IPS-20b (cell line): ENCODE data around the gene SORL1-AS1.

Experiments
- H3K27ac ChIP-seq: one replicate; pipeline ENCODE4 v1.5.1; 2013; ENCODE audit warnings: low read length
- H3K27me3 ChIP-seq: 2 replicates; pipeline ENCODE4 v1.6.1; 2013; ENCODE audit warnings: mild to moderate bottlenecking, low read length, inconsistent platforms; ENCODE audit not compliant: insufficient read depth
- H3K36me3 ChIP-seq: 2 replicates; pipeline ENCODE4 v1.6.1; 2013; ENCODE audit warnings: low read depth, mild to moderate bottlenecking, inconsistent platforms, low read length, moderate library complexity; ENCODE audit not compliant: insufficient read depth
- H3K4me1 ChIP-seq: 2 replicates; pipeline ENCODE4 v1.6.1; 2013; ENCODE audit warnings: mild to moderate bottlenecking, control low read depth, inconsistent platforms, low read length, moderate library complexity; ENCODE audit not compliant: insufficient read depth
- H3K4me3 ChIP-seq: 2 replicates; pipeline ENCODE4 v1.5.1; 2013; ENCODE audit warnings: mild to moderate bottlenecking, low read length, inconsistent platforms
- H3K9ac ChIP-seq: 2 replicates; pipeline ENCODE4 v1.6.1; 2013; ENCODE audit warnings: low read depth, mild to moderate bottlenecking, inconsistent platforms, low read length, moderate library complexity
- H3K9me3 ChIP-seq: 2 replicates; pipeline ENCODE4 v1.6.1; 2013; ENCODE audit warnings: mild to moderate bottlenecking, low read depth, low read length, inconsistent platforms; ENCODE audit not compliant: insufficient read depth

SORL1-AS1 gene

GRCh38 chr11:121460941-121461514 is 8.3 kb upstream of the SORL1-AS1 start:
- no peak overlapping the region for H3K9ac ChIP-seq
- H3K9me3 ChIP-seq: no peaks in the 10 kb centered on the region
- no peaks in the 10 kb centered on the region for H3K27me3 ChIP-seq
- H3K4me1 ChIP-seq: peaks cover 40% of the 10 kb centered on the region
- no peak overlapping the region for H3K27ac ChIP-seq
- H3K4me3 ChIP-seq: no peak overlapping the region
- H3K36me3 ChIP-seq: peaks cover 6% of the 10 kb centered on the region; the same call in 1 of the 2 replicates

- Histone ChIP-seq H3K36me3 (peaks cover 6% of the 10 kb centered on the region; the same call in 1 of the 2 replicates), H3K9me3 (no peaks in the 10 kb centered on the region), H3K4me1 (peaks cover 28% of the 10 kb centered on the region), H3K9ac (no peak overlapping the region), H3K27me3 (no peaks in the 10 kb centered on the region), H3K27ac (no peak overlapping the region), H3K4me3 (no peak overlapping the region)
Observed at GRCh38 chr11:121459413-121460017, 6.7 kb upstream of the SORL1-AS1 start.

GRCh38 chr11:121458551-121458950 is 5.8 kb upstream of the SORL1-AS1 start:
- H3K27me3 ChIP-seq: no peaks in the 10 kb centered on the region
- H3K9me3 ChIP-seq: no peaks in the 10 kb centered on the region
- H3K9ac ChIP-seq: no peak overlapping the region
- H3K27ac ChIP-seq: no peak overlapping the region
- peaks cover 6% of the 10 kb centered on the region; the same call in 1 of the 2 replicates for H3K36me3 ChIP-seq
- peaks cover 26% of the 10 kb centered on the region; the same call in 1 of the 2 replicates for H3K4me1 ChIP-seq
- no peak overlapping the region for H3K4me3 ChIP-seq

GRCh38 chr11:121456816-121457431 is 4.2 kb upstream of the SORL1-AS1 start:
- no peak overlapping the region for H3K9ac ChIP-seq
- peaks cover 30% of the 10 kb centered on the region; the same call in 1 of the 2 replicates for H3K4me1 ChIP-seq
- H3K4me3 ChIP-seq: no peak overlapping the region
- H3K9me3 ChIP-seq: no peaks in the 10 kb centered on the region
- no peak overlapping the region for H3K27ac ChIP-seq
- peaks cover 6% of the 10 kb centered on the region; the same call in 1 of the 2 replicates for H3K36me3 ChIP-seq
- H3K27me3 ChIP-seq: no peaks in the 10 kb centered on the region; the same call in 1 of the 2 replicates

GRCh38 chr11:121456151-121456550 is 3.4 kb upstream of the SORL1-AS1 start:
- H3K27ac ChIP-seq: no peak overlapping the region
- H3K9me3 ChIP-seq: no peaks in the 10 kb centered on the region
- peaks cover 6% of the 10 kb centered on the region; the same call in 1 of the 2 replicates for H3K36me3 ChIP-seq
- H3K4me3 ChIP-seq: no peak overlapping the region
- peaks cover 34% of the 10 kb centered on the region for H3K4me1 ChIP-seq
- H3K27me3 ChIP-seq: peaks cover 5% of the 10 kb centered on the region
- no peak overlapping the region for H3K9ac ChIP-seq

GRCh38 chr11:121455115-121455514 is 2.3 kb upstream of the SORL1-AS1 start:
- Histone ChIP-seq H3K4me3 (no peak overlapping the region), H3K4me1 (peaks cover 34% of the 10 kb centered on the region), H3K36me3 (peaks cover 6% of the 10 kb centered on the region; the same call in 1 of the 2 replicates), H3K27ac (no peak overlapping the region), H3K27me3 (peaks cover 14% of the 10 kb centered on the region), H3K9ac (0 out of 2 replicates have a peak overlapping the region, but pooled peaks have one; percentile 4), H3K9me3 (no peaks in the 10 kb centered on the region)

- H3K4me1 ChIP-seq: peaks cover 33% of the 10 kb centered on the region
- peak overlapping the region; percentile 93; the same call in 1 of the 2 replicates for H3K9ac ChIP-seq
- H3K27me3 ChIP-seq: peaks cover 14% of the 10 kb centered on the region
- no peak overlapping the region for H3K27ac ChIP-seq
- no peaks in the 10 kb centered on the region for H3K9me3 ChIP-seq
- peak overlapping the region; percentile 92 for H3K4me3 ChIP-seq
- peaks cover 3% of the 10 kb centered on the region; the same call in 1 of the 2 replicates for H3K36me3 ChIP-seq
Observed at GRCh38 chr11:121453589-121454299, 977 bp upstream of the SORL1-AS1 start.

- no peaks in the 10 kb centered on the region for H3K36me3 ChIP-seq
- peaks cover 14% of the 10 kb centered on the region for H3K27me3 ChIP-seq
- H3K4me3 ChIP-seq: peak within 1 kb of the TSS; percentile 92
- peak within 1 kb of the TSS; percentile 93 for H3K9ac ChIP-seq
- no peak within 1 kb of the TSS for H3K27ac ChIP-seq
- H3K9me3 ChIP-seq: no peaks in the 10 kb centered on the region
- H3K4me1 ChIP-seq: peaks cover 20% of the 10 kb centered on the region
Observed at GRCh38 chr11:121451986-121452608, 670 bp downstream of the SORL1-AS1 start, which contains the start of gene SORL1. Gene SORL1 (plus strand): TSS chr11:121452314. CDS start chr11:121452332, 18 bp downstream.

GRCh38 chr11:121451178-121451985 is 1.4 kb downstream of the SORL1-AS1 start:
- no peaks in the 10 kb centered on the region for H3K36me3 ChIP-seq
- H3K27me3 ChIP-seq: peaks cover 14% of the 10 kb centered on the region
- H3K9me3 ChIP-seq: no peaks in the 10 kb centered on the region
- peak overlapping the region; percentile 68 for H3K4me3 ChIP-seq
- H3K4me1 ChIP-seq: peaks cover 20% of the 10 kb centered on the region
- H3K9ac ChIP-seq: peak overlapping the region; percentile 77
- no peak overlapping the region for H3K27ac ChIP-seq

GRCh38 chr11:121450401-121450800 is 2.4 kb downstream of the SORL1-AS1 start:
- no peak overlapping the region for H3K4me3 ChIP-seq
- H3K9me3 ChIP-seq: no peaks in the 10 kb centered on the region
- H3K36me3 ChIP-seq: no peaks in the 10 kb centered on the region
- H3K27me3 ChIP-seq: peaks cover 14% of the 10 kb centered on the region
- no peak overlapping the region for H3K27ac ChIP-seq
- no peak overlapping the region for H3K9ac ChIP-seq
- peaks cover 30% of the 10 kb centered on the region for H3K4me1 ChIP-seq
